Ovary (tissue), 3 donors: Measurements from ENCODE around the gene CDYL2.

Experiments used
- EP300 ChIP-seq: sonication (generic); formaldehyde crosslinking; IDR thresholded peaks from one replicate; pipeline ENCODE4 v1.6.1; 2017; ENCODE audit warnings: antibody characterized with exemption
- POLR2A ChIP-seq: fragments of 450-650 bp; IDR thresholded peaks from one replicate; pipeline ENCODE4 v1.6.1; 2017; ENCODE audit warnings: antibody characterized with exemption, mild to moderate bottlenecking, moderate library complexity
- TF ChIP-seq, protein P1 (sequence below), 3 donors: fragments of 450-650 bp in 2 of 3; fragments of 200-600 bp in 1 of 3; IDR thresholded peaks; one replicate each; pipeline versions ENCODE4 v1.5.1 to v1.8.0; 2016 to 2022; ENCODE audit warnings: antibody characterized with exemption in 3 of 3, mild to moderate bottlenecking in 1 of 3
- donor health status: DM: no; HTN: no; CAD: no.

DNA sequence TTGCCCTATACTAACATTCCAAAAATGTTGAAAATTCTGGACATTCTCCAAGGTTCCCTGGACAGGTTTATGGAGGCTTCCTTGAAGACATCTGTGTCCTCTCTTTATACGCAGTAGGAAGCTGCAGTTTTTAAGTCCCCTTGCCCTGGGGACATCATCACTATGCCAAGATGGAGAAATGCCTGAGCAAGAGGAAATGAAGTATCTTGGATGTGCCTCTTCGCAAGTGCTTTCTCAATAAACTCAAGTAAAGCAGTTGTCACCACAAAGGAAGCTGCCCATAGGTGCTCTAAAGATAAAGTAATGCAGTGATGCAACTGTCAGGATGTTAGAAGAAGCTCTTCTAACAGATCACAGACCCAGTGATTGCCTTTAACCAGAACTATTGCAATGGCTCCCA, 71.0 kb downstream of the CDYL2 start:
- TF ChIP-seq, protein P1, sequence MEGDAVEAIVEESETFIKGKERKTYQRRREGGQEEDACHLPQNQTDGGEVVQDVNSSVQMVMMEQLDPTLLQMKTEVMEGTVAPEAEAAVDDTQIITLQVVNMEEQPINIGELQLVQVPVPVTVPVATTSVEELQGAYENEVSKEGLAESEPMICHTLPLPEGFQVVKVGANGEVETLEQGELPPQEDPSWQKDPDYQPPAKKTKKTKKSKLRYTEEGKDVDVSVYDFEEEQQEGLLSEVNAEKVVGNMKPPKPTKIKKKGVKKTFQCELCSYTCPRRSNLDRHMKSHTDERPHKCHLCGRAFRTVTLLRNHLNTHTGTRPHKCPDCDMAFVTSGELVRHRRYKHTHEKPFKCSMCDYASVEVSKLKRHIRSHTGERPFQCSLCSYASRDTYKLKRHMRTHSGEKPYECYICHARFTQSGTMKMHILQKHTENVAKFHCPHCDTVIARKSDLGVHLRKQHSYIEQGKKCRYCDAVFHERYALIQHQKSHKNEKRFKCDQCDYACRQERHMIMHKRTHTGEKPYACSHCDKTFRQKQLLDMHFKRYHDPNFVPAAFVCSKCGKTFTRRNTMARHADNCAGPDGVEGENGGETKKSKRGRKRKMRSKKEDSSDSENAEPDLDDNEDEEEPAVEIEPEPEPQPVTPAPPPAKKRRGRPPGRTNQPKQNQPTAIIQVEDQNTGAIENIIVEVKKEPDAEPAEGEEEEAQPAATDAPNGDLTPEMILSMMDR (IDR thresholded peaks at IDR 0.05), result no peak
- no peak for TF ChIP-seq POLR2A
- TF ChIP-seq EP300, result no peak
